Activated CD4-positive, alpha-beta T cell treated with anti-CD3 and anti-CD28 coated beads for 24 hours (primary cell): ENCODE results near the gene ACSBG1.
A peak's percentile ranks its signal among the peaks of the same experiment; 100 is the strongest.

Experiments
- DNase-seq, 2 donors: peaks; one replicate each; pipeline ENCODE4 v3.0.0-alpha.2; 2020; ENCODE audit warnings: low read depth in 2 of 2

Gene ACSBG1

GRCh38 chr15:78203346-78204225 is 30.8 kb downstream of the ACSBG1 start:
- DNase-seq: no peak

DNA sequence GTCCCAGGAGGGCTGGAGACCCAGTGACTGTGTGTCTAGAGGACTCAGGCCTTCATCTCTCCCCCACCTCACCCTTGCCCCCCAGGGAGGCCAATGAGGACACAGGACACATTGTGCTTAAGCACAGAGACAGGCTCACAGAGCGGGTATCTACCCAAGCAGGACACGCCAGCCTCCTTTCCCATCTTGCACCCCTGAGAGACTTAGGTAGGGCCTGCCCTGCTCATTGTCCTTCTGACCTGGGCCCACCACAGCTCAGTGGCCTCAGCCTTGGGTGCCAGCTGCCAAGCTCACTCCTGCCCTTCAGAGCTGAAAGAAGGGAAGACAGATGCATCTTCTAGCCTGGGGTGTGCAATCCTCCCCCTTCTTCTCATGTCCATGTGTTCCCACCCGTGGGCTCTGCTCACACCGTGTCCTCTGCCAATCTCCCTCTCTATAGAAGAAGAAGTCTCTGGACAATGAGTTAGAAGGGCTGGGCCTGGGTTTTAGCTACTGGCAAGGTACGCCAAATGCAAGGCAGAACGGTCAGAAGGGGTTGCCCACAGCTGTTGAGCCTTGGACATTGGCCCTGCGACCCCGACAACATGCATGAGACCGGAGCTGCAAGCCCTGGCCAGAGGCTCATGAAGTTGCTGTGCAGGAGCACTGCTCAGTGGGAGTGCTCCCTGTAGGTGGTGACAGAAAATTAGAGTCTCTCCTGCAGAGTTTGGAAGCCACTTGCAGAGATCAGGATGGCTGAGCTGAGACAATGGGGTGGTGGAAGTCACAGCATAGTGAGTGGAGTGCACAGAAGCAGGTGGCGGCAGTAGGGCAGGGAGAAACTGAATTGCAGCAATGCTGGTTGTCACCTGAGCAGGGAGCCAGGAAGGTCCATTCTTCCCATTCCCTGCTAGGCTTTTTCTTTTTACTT is 32.8 kb downstream of the ACSBG1 start:
- no peak for DNase-seq

GRCh38 chr15:78200276-78200930 is 34.0 kb downstream of the ACSBG1 start:
- no peak for DNase-seq

DNA sequence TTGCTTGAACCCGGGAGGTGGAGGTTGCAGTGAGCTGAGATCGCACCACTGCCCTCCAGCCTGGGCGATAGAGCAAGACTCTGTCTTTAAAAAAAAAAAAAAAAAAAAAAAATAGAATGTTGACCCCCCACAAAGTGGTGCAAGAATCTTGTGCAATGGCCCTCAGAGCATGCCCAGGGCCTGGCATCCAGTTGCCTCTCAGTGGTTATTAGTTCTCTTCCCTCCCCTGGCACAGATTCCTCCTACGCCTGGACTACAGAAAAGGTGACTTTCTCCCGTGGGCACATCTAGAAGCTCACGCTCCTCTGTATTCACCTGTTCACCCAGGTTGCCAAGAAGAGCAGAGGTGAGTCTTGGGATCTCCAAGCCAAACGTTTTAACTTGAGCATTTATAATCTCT is 36.7 kb downstream of the ACSBG1 start:
- DNase-seq: no peak

- DNase-seq: peak; percentile 14 to 21
Measured at GRCh38 chr15:78195735-78196201, 38.6 kb downstream of the ACSBG1 start.

DNA sequence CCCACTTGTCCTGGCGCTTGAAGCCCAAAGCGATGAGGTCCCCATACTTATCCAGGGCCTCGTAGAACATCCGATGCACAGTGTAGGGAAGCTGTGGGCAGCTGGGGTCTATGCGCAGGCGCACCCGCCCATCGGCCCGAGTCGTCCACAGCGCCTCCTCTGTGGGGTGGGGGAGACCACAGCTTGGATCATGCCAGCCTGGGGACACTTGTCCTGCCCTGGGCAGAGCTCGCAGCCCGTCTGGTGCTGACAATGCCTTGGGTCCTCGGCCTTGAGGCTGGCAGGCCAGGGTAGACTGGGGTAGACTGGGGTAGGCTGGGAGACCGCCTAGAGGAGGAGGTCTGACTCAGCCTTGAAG is 39.8 kb downstream of the ACSBG1 start:
- no peak for DNase-seq

GRCh38 chr15:78193731-78194567 is 40.4 kb downstream of the ACSBG1 start:
- no peak for DNase-seq

GRCh38 chr15:78192826-78193594 is 41.4 kb downstream of the ACSBG1 start:
- DNase-seq: no peak

DNA sequence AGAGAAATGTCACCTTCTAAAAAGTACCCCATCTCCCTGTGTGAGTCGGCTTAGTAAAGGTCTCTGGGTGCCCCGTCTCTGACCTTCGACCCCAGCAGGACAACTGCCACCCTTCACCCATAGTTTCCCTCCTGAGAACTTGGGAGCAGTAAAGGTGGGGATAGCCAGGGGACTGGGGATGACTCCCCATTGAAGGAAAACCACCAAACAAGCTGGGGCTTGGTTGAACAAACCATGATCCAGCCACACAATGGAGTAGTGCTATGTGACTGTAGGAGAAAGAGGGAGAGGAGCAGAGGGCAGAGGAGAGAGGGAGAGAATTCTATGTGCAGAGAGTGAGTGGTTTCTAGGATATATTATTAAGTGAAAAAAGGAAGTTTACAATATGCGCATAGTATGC is 51.5 kb downstream of the ACSBG1 start:
- no peak for DNase-seq

- no peak for DNase-seq
Measured at GRCh38 chr15:78182336-78182700, 52.0 kb downstream of the ACSBG1 start.

DNA sequence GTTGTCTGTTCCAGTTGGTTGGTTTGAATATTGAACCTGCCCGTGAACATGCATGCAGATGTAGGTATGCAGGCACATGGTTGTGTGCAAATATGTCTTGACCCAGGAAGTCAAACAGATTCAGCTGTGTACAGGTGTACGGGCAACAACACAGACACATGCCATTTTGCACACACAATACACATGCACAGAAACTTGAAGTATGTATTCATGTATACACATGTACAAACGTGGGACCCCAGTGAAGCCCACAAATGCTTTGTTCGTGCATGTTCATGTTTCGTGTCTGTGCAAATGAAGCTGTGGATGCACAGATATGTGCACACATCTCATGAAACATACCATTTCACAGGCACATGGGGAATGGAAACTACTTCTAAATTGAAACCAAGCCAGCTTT is 54.5 kb downstream of the ACSBG1 start:
- no peak for DNase-seq

DNA sequence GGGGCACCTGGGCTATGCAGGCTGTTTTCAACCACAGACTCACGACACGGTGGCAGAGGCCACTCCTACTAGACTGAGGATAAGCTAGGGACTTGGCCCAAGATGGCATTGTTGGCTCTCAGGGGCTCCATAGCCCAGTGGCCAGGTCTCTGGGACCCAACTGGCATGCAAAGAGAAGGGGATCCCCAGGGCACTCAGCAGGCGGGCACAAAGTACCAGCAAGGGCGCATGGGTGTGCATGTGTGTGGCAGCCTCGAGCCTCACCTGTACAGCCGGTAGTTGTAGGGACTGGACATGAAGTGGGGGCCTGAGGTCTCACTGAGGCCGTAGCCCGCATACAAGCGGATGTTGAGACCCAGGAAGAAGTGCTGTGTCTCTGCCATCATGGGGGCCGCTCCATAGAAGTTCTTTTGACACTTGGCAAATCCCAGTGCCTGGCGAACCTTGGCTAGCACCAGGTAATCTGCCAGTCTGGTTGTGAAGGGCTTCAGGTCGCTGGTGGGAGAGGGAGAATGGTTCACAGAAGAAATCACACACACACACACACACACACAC is 55.0 kb downstream of the ACSBG1 start:
- no peak for DNase-seq

- DNase-seq: no peak
Measured at GRCh38 chr15:78178064-78178463, 56.3 kb downstream of the ACSBG1 start.

GRCh38 chr15:78177447-78177873 is 56.9 kb downstream of the ACSBG1 start:
- DNase-seq: no peak

GRCh38 chr15:78175330-78175729 is 59.0 kb downstream of the ACSBG1 start:
- DNase-seq: no peak

DNA sequence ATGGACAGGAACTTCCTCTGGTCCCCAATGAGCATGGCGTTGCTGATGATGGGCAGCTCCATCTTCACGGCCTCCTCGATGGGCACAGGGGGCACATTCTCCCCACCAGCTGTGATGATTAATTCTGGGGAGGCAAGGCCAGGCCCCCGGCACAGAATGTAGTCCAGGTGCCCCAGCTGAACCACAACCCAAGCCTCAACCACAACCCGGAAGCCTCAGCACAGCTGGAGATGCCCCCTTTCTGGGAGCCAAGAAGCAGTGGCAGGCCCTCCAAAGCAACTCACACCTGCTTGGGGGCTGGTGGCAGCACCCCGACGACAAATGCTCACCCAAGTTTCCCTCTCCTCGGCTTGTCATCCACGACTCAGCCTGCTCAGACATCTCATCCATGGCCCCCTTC is 60.0 kb downstream of the ACSBG1 start:
- no peak for DNase-seq

GRCh38 chr15:78171864-78172472 is 62.4 kb downstream of the ACSBG1 start:
- no peak for DNase-seq

DNA sequence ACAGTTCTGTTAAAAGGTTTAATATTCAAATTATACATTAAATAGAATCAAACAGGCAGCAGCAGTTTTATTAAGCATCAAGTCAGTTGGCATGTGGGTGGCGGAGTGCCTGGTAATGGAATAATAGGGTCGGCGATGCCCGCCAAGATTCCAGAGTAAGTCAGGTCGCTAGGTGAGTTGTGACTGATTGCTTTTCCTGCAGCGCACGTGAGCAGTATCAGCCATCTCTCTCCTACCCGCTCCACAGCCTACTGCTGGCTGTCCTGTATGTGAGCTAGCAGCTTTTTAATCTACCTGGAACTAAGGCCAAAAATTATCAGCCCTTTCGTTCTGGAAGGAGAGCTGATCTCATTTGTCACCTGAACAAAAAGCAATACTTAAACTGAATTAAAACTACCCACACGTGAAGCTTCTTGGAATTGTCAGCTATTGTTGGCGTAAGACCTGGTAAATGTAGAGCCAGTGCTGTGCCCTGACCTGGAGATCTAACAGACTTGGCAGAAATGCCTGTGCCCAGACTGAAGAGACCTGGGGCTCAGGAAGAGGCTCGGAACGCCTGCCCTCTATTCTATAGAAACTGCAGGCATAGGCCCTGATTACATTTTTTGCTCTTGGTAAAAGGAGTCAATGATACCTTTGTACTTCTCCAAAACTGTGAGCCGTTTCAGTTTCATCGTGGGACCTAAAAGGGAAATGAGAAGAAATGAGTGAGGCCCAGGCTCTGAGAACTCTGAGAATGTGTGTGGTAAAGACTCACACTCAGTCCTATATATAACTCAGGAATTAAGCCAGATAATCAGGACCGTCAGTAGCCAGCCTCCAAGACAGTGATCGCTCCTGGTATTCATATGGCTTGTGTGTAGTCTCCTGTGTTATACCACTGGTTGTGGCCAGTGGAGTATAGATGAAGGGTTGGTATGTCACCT is 63.3 kb downstream of the ACSBG1 start:
- DNase-seq: no peak

- no peak for DNase-seq
Measured at GRCh38 chr15:78168608-78169007, 65.8 kb downstream of the ACSBG1 start.
